ENCODE results near the gene PLPPR3. TPM values are rescaled to one million over a fixed set of nuclear protein-coding genes. Genes with fewer than 3 reads are reported as not detected.

PLPPR3 gene
- total and polyA plus RNA-seq, 2 experiments from 2014 or later, result 65.7 to 88.2 TPM

DNA sequence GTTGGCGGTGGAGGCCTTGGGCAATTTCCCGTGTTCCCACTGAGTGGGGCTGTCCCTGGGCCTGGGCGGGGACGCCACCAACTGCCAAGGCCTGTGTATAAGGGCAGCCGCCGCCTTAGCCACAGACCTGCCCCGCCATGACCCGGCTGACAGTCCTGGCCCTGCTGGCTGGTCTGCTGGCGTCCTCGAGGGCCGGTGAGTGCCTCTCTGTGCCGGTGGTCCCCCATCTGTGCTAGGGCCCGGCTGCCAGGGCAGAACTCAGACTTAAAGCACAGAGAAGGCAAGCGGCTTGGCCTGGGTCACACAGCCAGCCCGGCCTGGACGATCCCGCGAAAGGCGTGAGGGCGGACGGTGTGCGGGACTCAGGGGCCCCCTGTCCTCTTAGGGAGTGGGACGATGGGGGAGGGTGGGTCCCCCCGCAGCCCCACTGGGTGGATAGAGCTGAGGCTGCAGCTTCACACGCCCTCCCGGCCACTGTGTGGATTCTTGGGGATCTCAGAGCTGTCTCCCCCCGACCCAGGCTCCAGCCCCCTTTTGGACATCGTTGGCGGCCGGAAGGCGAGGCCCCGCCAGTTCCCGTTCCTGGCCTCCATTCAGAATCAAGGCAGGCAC lies 6.1 kb upstream of the PLPPR3 start, which contains the start of gene AZU1:
TSS of gene AZU1 (plus strand) at position 128 of the 612 bp plus-strand sequence. CDS start at position 138, 10 bp downstream.
- Histone ChIP-seq H3K9me3 (ENCODE audit: low read depth) (no peaks in the 10 kb centered on the region), H3K27me3 (no peaks in the 10 kb centered on the region), H3K4me1 (ENCODE audit: low read depth) (no peaks in the 10 kb centered on the region), H3K27ac (no peak within 1 kb of the TSS), H3K4me3 (no peak within 1 kb of the TSS), H3K36me3 (no peaks in the 10 kb centered on the region)
- TF ChIP-seq CTCF (IDR thresholded peaks at IDR 0.05; ENCODE audit: low read depth, low read length), result no peak
- no peak for DNase-seq (ENCODE audit: low read depth in 1 of 2, low spot score in 1 of 2)

- Histone ChIP-seq H3K4me1 (ENCODE audit: low read depth) (no peaks in the 10 kb centered on the region), H3K36me3 (no peaks in the 10 kb centered on the region), H3K9me3 (ENCODE audit: low read depth) (no peaks in the 10 kb centered on the region), H3K27me3 (no peaks in the 10 kb centered on the region), H3K27ac (no peak overlapping the region), H3K4me3 (no peak overlapping the region)
- no peak for TF ChIP-seq CTCF (IDR thresholded peaks at IDR 0.05; ENCODE audit: low read depth, low read length)
- DNase-seq (ENCODE audit: low read depth in 1 of 2, low spot score in 1 of 2), result no peak
Observed at GRCh38 chr19:827314-827709, 5.6 kb upstream of the PLPPR3 start.

- Histone ChIP-seq H3K4me1 (ENCODE audit: low read depth) (no peaks in the 10 kb centered on the region), H3K27me3 (no peaks in the 10 kb centered on the region), H3K4me3 (no peak overlapping the region), H3K36me3 (no peaks in the 10 kb centered on the region), H3K27ac (no peak overlapping the region), H3K9me3 (ENCODE audit: low read depth) (no peaks in the 10 kb centered on the region)
- no peak for DNase-seq (ENCODE audit: low read depth in 1 of 2, low spot score in 1 of 2)
- no peak for TF ChIP-seq CTCF (IDR thresholded peaks at IDR 0.05; ENCODE audit: low read depth, low read length)
Observed at GRCh38 chr19:825897-826644, 4.3 kb upstream of the PLPPR3 start.

- Histone ChIP-seq H3K36me3 (no peaks in the 10 kb centered on the region), H3K27me3 (no peaks in the 10 kb centered on the region), H3K27ac (no peak overlapping the region), H3K4me1 (ENCODE audit: low read depth) (no peaks in the 10 kb centered on the region), H3K4me3 (no peak overlapping the region), H3K9me3 (ENCODE audit: low read depth) (no peaks in the 10 kb centered on the region)
- no peak for DNase-seq (ENCODE audit: low read depth in 1 of 2, low spot score in 1 of 2)
- no peak for TF ChIP-seq CTCF (IDR thresholded peaks at IDR 0.05; ENCODE audit: low read depth, low read length)
Observed at GRCh38 chr19:824885-825284, 3.1 kb upstream of the PLPPR3 start.

DNA sequence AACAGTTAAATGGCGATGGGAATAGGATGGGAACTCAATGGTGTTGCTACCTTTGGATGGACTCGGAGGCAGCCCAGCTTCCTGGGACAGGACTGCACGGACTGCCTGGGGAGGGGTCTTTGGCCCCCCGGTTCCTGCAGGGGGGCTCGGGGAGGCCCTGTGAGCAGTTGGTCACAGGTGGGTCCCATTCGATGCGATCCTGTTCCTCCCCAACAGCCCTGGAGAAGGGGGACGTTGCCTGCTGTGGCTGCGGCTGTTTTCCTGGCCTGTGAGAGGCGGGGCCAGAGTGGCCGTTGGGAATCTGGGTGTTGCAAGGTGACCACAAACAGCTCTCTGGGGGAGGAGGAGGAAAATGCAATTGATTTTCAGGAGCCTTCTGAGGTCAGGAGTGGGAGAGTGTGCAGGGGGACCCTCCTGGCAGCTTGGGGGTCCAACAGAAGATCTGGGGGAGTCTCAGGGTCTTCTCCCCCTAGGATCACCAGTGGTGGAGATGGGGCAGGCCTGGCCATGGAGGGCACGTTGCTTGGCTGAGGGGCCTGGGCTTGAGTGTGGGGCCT lies 1.9 kb upstream of the PLPPR3 start:
- Histone ChIP-seq H3K27me3 (no peaks in the 10 kb centered on the region), H3K27ac (no peak overlapping the region), H3K36me3 (no peaks in the 10 kb centered on the region), H3K4me3 (no peak overlapping the region), H3K4me1 (ENCODE audit: low read depth) (no peaks in the 10 kb centered on the region), H3K9me3 (ENCODE audit: low read depth) (no peaks in the 10 kb centered on the region)
- TF ChIP-seq CTCF (IDR thresholded peaks at IDR 0.05; ENCODE audit: low read depth, low read length), result no peak
- peak in 1 of 2 donors; percentile 55 for DNase-seq (ENCODE audit: low read depth in 1 of 2, low spot score in 1 of 2)

Data from cardiac muscle cell (in vitro differentiated cells and primary cell).